COLO668 (cell line): Measurements from ENCODE around the gene CDCP1.

Experiments used
- DNase-seq: peaks from one replicate; lab custom pipeline; 2025; ENCODE audit not compliant: unreplicated experiment; lab: John Stamatoyannopoulos, UW

CDCP1 gene

DNA sequence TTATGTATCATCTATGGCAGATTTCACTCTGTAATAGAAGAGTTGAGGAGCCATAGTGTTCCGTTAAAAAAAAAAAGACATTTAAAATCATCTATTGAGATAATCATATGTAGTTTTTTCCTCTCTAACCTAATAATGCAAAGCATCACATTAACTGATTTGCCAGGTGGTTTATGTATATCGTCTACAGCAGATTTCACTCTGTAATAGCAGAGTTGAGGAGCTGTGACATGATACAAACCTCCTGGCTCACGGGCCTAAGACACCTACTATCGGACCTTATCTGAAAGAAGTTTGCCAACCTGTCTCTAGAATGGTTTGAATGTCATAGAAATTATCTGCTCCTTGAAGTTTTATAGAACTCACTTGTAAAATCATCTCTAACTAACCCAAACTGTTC lies 29.8 kb downstream of the CDCP1 start:
- no peak for DNase-seq

DNA sequence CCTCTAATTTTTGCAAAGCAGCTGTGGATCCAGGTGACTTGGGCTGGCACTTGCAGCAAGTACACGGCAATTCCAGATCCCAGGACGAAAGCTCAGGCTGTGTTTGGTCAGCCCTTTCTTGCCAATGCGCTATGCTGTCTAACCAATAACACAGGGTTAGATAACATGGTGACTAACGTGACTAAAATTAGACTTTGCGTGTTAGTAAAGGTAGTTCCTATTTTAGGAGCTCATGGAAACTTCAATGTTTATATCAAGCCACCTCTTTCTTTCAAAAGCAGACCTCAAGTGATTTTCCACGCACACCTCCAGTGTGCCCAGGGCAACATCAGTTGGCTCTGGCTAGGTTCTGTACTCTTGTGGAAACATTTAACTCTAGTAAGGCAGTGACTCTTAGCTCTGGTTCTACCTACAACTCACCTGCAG lies 32.5 kb downstream of the CDCP1 start:
- no peak for DNase-seq

DNA sequence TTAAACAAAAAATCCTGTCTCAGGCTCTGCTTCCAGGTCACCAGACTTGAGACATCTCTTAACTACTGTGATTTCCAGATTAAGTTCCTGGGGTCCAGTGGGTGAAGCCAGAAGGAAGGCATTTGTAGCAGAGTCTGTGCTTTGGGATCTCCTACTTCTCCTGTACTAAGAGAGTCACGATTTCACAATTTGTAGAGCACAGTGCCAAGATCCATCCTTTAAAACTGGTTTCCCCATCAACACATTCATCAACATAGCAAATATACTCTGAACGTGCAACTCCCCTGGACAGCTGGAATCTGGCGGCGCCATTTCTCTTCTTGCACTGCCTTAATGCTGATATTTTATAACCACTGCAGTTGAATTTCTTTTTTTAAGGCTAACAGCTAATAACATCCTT lies 33.2 kb downstream of the CDCP1 start:
- DNase-seq: no peak

DNA sequence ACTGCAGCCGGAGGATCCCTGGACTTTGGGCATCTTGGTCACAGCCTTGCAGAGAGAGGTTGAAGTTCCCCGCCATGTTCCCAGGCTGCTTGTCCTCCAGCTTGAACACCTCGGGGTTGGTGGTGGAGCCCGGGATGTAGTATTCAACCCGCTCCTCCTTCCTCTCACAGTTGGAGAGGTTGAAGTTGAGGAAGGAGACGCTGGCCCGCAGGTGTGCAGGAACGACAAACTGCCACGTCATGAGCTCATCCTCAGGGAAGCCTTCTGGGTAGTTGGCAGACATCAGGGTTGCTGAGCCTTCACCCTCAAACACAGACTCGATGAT lies 35.7 kb downstream of the CDCP1 start:
- DNase-seq: no peak

DNA sequence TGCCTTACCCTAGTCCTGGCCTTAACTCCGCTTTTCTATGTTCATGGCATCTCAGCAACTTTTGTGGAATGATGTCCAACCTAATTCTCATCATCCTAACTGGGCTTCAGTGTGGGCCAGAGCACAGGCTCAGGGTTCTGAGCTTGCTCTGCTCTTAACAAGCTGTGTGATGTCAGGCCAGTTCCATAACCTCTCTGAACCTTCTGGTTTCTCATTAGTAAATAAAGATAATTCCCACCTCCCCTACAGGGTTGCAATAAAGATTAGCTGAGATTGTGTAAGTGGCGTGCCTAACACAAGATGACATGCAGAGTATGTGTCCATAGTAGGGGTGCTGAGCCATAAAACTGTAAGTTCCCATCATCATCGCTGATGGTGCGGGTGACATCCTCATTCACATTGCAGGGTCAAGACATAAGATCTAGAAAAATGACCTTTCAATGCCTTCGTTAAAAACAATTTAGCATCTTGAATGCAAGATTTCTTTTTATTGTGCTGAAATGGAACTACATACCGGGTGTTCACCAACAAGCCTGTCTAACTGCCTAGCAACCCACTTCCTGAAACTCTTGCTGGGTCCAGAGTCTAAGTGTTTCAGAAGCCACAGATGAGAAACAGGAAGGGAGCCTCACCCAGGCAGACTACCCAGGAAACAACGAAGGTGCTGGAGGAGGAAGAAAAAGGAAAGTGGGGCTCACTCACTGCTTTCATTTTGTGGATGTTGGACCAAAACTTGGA lies 36.2 kb downstream of the CDCP1 start:
- peak; percentile 0 for DNase-seq

DNA sequence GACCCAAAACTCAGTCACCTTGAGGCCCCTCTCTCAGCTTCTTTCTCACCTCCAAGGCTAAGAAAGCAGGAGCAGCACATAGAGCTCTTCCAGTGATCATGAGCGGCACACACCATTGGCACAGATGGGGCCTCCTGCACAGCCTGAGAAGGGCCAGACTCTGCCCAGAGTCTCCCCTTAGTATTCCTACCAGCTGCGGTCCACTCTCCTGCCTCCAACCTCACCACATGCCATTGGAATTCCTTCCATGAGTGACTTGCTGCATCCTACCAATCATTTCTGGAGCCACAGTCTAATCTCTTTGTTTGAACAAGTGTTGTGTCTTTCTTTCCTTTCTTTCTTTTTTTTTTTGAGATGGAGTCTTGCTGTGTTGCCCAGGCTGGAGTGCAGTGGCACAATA lies 39.3 kb downstream of the CDCP1 start:
- no peak for DNase-seq

DNA sequence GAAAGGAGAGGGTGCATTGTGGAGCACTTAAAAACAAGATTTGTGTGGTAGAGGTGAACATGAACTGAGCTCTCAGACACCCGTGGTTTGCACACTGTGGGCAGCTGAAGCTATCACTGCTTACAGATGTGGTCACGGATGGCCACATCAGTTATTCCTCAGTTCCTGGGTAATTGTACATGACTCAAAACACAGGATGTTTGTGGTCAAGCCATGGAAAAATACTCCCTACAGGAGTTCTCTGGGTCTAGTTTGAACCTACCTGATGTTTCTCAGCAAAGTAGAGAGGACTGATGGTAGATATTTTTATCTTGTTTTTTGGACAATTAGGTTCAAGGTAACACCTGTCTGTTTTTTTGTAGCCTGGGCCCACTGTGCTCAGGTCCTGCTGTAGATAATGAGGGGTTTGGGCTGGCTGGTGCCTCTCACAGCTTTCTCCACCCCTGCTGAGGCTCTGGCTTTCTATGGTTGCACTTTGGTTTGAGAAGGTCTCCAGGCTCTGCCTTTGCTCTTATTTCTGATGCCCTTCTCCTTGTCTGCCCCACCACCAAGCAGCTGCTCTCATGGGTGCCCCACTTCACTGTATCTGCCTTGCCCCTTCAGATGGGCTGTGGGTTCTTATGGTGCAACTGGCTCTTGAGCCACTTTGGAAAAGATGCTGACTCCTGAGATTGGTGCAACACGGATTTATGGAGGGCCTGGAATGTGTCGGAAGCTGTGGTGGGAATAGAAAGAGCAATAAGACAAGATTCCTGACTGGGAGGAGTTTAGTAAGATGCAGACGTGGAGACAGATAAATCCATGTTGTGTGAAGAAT lies 40.1 kb downstream of the CDCP1 start:
- DNase-seq: peak; percentile 9

DNA sequence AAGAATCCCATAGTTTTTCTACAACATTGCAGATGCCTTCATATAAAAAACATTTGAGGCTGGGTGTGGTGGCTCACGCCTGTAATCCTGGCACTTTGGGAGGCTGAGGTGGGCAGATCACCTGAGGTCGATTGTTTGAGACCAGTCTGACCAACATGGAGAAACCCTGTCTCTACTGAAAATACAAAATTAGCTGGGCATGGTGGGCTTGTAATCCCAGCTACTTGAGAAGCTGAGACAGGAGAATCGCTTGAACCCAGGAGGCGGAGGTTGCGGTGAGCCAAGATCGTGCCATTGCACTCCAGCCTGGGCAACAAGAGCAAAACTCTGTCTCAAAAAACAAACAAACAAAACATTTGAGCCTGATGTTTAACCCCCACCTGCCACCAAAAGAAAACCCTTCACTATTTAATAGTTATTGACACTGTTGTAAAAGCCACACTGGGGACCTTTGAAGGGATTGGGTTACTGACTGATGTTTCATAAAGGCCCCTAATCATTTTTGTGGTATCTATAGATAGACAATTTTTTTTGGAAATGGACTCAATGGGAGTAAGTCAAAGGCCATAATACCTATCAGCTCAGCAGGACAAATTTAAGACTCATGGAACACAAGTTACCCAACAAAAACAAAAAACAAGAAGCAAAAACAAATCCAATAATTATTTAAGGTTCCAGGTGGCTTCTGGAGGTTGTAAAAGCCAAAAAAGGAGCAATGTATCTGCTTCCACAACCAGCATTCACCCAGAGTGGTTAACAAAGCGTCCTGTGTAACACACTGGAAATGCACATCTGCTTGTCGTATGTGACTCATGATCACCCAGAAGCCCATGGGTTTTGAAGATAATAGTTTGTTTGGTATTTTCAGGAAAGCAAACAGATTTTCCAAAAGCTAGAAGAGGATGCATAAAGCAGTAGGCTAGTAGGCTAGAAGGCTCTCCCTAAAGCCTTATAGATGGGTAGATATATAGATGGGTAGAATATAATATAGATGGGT lies 41.2 kb downstream of the CDCP1 start:
- peak; percentile 6 for DNase-seq

DNA sequence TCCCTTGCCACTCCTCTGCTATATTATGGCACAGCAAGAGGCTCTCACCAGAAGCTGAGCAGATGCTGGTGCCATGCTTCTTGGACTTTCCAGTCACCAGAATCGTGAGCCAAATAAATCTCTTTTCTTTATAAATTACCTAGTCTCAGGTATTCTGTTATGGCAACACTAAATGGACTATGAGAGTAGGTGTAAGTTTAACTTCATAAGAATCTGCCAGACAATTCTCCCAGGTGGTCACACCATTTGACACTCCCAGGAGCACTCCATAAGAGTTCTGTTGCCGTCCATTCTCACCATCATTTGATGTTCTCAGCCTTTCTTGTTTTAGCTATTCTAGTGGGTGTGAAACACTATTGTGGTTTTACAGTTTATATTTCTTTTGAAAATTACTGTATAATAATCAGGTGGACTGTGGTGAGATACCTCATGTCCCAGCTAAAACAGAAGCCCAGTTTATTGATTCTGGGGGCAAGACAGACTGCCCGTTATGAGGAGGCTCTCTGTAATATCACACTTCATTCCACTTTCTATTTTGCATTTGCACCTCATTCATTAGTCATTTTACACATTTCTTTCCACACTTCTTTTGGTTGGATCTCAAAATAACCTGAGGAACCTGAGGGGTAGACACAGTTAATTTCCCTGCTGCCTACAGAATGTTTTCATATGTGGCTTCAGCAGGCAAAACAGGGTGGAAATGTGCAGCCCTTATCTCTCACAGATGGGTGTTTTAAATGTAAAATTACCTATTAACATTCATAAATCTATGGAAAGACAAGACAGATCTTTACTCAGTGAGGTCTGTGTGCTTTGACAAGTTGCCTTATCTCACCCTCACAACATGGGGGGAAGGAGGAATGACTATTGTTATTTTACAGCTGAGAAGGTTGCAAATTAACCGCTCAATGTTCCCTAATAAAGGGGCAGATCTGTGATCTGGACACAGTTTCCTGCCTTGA lies 42.1 kb downstream of the CDCP1 start:
- DNase-seq: no peak

DNA sequence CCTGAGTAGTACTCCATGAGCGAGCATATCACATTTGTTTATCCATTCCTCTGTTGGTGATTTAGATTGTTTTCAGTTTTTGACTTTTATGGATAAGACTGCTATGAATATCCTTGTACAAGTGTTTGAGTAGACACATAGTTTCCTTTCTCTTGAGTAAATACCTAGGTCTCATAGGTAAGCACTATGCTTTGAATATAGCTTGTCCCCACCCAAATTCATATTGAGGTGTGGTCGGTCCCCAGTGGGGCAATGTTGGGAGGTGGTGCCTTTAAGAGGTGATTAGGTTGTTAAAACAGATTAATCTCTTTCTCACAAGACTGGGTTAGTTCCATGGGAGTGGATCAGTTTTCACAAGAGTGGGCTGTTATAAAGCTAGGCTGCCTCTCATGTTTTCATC lies 42.8 kb downstream of the CDCP1 start:
- DNase-seq: no peak

DNA sequence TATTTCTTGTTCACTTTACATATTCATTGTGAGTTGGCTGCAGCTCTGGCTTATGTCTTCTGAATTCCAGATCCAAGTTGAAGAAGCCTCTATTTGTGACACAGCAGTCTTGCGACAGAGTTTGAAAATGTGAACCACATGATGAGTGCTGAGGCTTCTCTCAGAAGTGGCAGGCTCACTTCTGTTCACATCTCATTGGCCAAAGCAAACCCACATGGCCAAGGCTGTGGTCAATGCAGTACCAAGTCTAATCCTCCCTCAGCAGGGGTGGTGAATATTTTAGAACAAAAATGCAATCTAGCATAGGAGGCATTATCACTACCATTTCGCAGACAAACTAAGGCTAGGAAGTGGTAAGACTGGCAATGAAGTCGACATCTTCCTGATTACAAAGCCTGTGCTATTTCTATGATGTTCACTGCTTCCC lies 45.2 kb downstream of the CDCP1 start:
- no peak for DNase-seq

DNA sequence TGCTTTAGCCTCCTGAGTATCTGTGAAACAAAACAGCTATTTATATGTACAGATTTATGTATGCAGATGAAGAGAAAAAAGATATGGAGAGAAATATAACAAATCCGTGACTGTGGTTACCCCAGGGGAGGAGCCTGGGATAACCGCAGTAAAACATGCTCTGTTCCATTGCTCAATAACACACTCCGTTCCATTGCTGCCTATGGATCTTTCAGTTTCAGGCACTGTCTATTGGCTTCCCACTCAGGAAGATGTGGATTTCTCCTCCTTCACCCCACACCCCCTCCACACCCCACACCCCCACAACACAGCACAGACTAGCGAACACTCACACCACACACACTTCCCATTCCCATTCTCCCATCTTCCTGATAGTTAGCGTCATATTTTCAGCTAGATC lies 47.9 kb downstream of the CDCP1 start:
- DNase-seq: no peak

DNA sequence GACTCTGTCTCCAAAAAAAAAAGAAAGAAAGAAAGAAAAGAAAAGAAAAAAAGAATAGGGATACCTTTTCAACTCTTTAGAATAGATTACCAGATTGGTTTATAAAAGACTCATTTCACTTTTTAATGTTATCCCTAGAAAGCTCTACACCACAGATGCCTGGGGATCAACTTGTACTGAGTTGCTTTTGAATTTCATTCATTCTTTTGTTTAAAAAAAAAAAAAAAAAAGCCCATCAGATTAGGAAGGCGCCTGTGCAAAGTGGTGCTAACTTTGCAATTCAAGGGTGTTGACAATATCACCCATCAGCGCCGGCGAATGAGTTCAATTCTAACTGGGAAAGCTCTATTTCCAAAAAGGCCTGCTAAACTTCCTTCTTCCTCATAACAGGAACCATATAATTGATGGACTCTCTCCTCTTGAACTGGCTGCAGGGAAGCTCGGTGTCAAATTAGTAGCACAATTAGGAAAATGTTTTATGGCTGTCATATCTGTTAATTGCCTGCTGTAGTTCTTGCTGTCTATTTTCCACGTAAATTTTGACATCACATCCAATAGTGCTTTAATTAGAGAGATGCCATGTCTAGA lies 48.8 kb downstream of the CDCP1 start:
- DNase-seq: no peak

DNA sequence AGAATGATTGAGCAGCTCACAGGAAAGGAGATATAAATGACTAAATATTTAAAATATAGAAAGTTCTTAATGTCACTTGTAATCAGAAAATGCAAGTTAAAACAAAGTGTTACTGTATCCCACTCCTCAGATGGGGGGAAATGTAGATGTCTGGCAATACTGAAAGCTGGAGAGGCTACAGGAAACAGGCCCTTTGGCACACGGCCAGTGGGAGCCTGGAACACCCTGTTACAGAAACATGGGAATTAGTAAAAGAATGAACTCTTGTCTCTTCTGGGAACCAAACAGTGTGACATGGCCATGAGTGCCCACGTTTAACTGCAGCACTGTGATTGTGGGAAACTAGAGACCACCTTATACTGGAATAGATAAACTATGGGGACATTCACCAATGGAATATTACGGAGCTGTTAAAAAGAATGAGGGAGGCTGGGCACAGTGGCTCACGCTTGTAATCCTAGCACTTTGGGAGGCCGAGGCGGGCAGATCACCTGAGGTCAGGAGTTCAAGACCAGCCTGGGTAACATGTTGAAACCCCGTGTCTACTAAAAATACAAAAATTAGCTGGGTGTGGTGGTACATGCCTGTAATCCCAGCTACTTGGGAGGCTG lies 50.2 kb downstream of the CDCP1 start:
- DNase-seq: no peak

DNA sequence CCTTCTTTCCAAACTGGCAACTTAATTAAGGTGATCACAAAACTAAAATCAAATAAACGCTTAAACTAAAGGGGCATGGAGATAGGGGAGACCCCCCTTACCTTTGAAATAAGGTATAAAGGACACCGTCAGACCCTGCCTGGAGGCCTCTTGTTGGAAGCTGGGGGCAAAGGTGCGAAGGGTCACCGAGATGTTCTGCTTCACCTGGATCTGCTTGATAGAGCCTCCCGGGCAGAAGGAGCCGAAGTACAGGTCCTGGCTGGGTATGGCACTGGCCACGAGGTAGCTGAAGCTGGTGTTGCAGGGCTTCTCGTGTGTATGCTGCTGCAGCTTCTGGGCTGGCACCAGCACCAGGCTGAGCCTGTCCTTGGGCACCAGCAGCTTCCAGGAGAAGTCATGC lies 53.0 kb downstream of the CDCP1 start:
- DNase-seq: no peak

DNA sequence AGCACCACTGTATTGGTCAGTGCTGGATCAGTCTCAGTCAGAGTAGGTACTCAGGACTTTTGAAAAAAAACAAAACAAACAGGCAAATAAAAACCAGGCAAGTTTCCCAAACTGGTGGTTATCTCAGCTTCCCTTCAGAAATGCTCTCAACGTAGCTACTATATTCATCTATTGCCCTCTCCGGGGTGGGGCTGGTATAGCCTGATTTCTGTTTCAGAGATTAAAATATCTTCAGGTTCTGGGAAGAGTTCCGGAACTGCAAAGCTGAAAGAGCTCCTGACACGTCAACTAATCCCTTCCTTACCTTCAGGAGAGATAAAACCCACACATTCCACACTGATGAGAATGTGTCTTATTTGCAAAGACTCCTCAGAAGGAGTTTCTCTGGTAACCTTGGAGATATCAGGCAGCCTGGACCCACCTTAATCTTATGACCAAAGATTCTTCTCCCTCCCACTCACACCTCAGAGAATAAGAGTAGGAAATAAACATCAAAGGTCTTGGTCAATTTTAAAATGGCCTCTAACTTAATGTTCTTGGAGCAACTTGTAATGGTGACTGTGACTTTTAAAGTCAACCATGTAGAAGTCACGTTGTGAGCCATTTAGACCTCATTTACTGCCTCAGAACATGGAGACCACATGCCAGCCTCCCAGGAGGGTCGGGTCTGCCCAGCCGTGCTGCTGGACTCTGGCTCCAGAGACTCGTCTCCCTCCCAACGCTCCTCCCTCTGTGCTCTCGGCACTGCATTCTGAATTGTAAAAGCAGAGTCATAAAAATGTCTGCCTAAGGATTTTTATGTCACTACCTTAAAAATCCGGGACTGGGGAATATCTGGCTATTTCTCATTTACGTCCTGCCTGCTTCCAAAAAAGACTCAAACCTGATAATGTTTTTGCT lies 53.8 kb downstream of the CDCP1 start:
- DNase-seq: no peak

DNA sequence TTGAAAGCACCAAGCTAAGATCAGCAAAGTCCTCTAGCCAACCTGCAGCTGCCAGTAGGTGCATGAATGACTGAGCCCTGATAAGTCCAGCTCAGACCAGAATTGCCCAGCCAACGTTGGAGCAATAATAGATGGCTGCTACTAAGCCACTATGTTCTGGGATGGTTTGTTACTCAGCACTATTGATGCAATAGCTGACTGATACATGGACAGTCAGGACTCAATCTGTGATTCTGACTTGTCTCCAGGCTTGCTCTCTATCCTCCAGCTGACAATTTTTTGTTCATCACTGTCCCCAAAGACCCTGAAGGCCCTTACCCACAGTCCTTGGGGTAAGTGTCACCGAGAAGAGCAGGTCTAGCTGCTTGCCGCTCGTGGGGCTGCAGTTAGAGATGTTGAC lies 55.3 kb downstream of the CDCP1 start:
- no peak for DNase-seq

DNA sequence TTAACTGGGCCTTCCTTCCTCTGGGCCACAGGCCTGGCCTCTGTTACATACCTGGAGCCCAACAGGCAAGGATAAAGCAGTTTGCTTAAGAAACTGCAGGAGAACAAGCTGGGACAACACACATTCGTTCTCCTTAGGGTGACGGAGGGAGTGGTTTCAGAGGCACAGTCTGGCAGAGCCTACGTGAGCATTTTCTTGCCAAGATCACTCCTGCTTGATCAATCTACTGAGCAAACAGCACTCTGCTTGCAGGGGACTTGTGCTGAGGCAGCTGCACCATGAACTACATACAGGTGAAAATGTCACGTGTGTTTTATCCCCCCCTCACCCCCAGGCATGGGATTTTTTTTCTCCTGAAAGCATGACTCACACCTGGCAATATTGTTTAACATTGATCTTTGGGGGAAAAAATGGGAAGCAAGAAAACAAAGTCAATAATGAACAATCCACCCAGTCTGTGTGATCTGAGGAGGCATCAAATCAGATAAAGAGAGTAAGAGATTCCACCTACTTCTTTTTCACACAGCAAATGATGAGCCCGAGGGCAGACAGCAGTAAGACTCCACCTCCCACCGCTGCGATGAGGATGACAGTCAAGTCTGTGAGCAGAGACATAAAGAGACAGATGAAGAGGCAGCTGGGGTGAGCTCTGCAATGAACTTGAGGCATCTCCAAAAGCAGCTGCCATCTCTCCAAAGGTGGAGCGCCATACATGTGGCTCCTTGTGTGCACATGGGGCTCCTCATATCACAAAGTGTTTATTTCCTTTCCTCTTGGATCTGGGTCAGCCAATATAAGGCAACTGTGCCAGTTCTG lies 57.4 kb downstream of the CDCP1 start:
- peak; percentile 2 for DNase-seq
